ENCODE data around the gene OR2T5.
A peak's percentile ranks its signal among the peaks of the same experiment; 100 is the strongest.
"Not testable (repeated sequence)": the region's sequence is repeated elsewhere in the genome, so short reads cannot be mapped to it uniquely, and the experiment has no call there.

OR2T5 gene

GRCh38 chr1:248488289-248488688, at the start of gene OR2T5:
TSS of gene OR2T5 (plus strand) at chr1:248488589. CDS start at chr1:248488589, 0 bp downstream.
- DNase-seq, result not testable (repeated sequence)

GRCh38 chr1:248438668-248439067, 49.7 kb upstream of the OR2T5 start:
- not testable (repeated sequence) for DNase-seq

GRCh38 chr1:248439283-248439682, 49.1 kb upstream of the OR2T5 start:
- not testable (repeated sequence) for DNase-seq

- DNase-seq, result not testable (repeated sequence)
These were observed 45.7 kb upstream of the OR2T5 start for GRCh38 chr1:248442500-248443277.

GRCh38 chr1:248444603-248445002, 43.8 kb upstream of the OR2T5 start:
- DNase-seq, result not testable (repeated sequence)

- DNase-seq, result not testable (repeated sequence)
These were observed 43.0 kb upstream of the OR2T5 start, which contains the start of gene OR2T2 for GRCh38 chr1:248445399-248445798. TSS of gene OR2T2 (plus strand) at chr1:248445637. CDS start at chr1:248452798, 7,161 bp downstream.

GRCh38 chr1:248448409-248449074, 39.8 kb upstream of the OR2T5 start:
- not testable (repeated sequence) for DNase-seq

- DNase-seq, result not testable (repeated sequence)
These were observed 38.4 kb upstream of the OR2T5 start for GRCh38 chr1:248449821-248450465.

GRCh38 chr1:248450466-248451145, 37.8 kb upstream of the OR2T5 start:
- not testable (repeated sequence) for DNase-seq

GRCh38 chr1:248453619-248454018, 34.8 kb upstream of the OR2T5 start:
- DNase-seq, result not testable (repeated sequence)

- not testable (repeated sequence) for DNase-seq
These were observed 33.3 kb upstream of the OR2T5 start for GRCh38 chr1:248455045-248455444.

GRCh38 chr1:248456635-248457034, 31.8 kb upstream of the OR2T5 start:
- not testable (repeated sequence) for DNase-seq

GRCh38 chr1:248459117-248459516, 29.3 kb upstream of the OR2T5 start:
- DNase-seq, result not testable (repeated sequence)

GRCh38 chr1:248471154-248471553, 17.2 kb upstream of the OR2T5 start:
- DNase-seq, result no peak

GRCh38 chr1:248472111-248472510, 16.3 kb upstream of the OR2T5 start:
- DNase-seq, result not testable (repeated sequence)

- DNase-seq, result not testable (repeated sequence)
These were observed 15.3 kb upstream of the OR2T5 start, which contains the start of gene OR2T3 for GRCh38 chr1:248473051-248473450. TSS of gene OR2T3 (plus strand) at chr1:248473351. CDS start at chr1:248473351, 0 bp downstream.

GRCh38 chr1:248475660-248476059, 12.7 kb upstream of the OR2T5 start:
- not testable (repeated sequence) for DNase-seq

- DNase-seq, result peak; percentile 31
These were observed 6.5 kb upstream of the OR2T5 start for GRCh38 chr1:248481686-248482579.

GRCh38 chr1:248496661-248497060, 8.3 kb downstream of the OR2T5 start:
- DNase-seq, result not testable (repeated sequence)

GRCh38 chr1:248500305-248501035, 12.1 kb downstream of the OR2T5 start:
- DNase-seq, result not testable (repeated sequence)

GRCh38 chr1:248507773-248508172, 19.4 kb downstream of the OR2T5 start, which contains the start of gene OR2G6:
TSS of gene OR2G6 (plus strand) at chr1:248508073. CDS start at chr1:248521647, 13,574 bp downstream.
- DNase-seq, result not testable (repeated sequence)
